Thyroid gland (tissue), 4 donors: Measurements from ENCODE around the gene C11orf71. TPM values are rescaled to one million over a fixed set of nuclear protein-coding genes. Genes with fewer than 3 reads are reported as not detected.

ENCODE experiments used
- DNase-seq, 2 donors: peaks; one replicate each; pipeline ENCODE4 v3.0.0-alpha.2; 2019
- H3K27ac ChIP-seq, 3 donors: fragments of 200-600 bp; sonication (generic); 1 replicate in 2 of 3; 2 replicates in 1 of 3; pipeline ENCODE4 v1.5.1; 2016 to 2019; ENCODE audit warnings: mild to moderate bottlenecking in 1 of 3, moderate library complexity in 1 of 3
- H3K27me3 ChIP-seq: fragments of 200-600 bp; sonication (generic); one replicate; pipeline ENCODE4 v1.5.1; 2019
- H3K36me3 ChIP-seq, 2 donors: fragments of 200-600 bp; sonication (generic); one replicate each; pipeline ENCODE4 v1.5.1; 2016 to 2019
- H3K4me1 ChIP-seq, 2 donors: fragments of 200-600 bp; sonication (generic); one replicate each; pipeline ENCODE4 v1.5.1; 2017 to 2019
- H3K4me3 ChIP-seq, 3 donors: fragments of 200-600 bp; sonication (generic); replicated peaks in 1 of 3; 1 replicate in 2 of 3; 2 replicates in 1 of 3; pipeline ENCODE4 v1.5.1; 2016; ENCODE audit warnings: mild to moderate bottlenecking in 1 of 3
- H3K9me3 ChIP-seq: fragments of 200-600 bp; sonication (generic); one replicate; pipeline ENCODE4 v1.5.1; 2017
- POLR2A ChIP-seq, 2 donors: fragments of 450-650 bp; IDR thresholded peaks; one replicate each; pipeline ENCODE4 v1.6.1; 2017; ENCODE audit warnings: antibody characterized with exemption in 2 of 2, mild to moderate bottlenecking in 2 of 2, moderate library complexity in 1 of 2
- WGBS, 2 donors: methylation state at CpG; one replicate each; pipeline ENCODE4 v1.1.5; 2017; 5-methylcytosine and 5-hydroxymethylcytosine counted together
- intact Hi-C: fragments of 100-400 bp; cut with DNase I; formaldehyde crosslinking; loops from one replicate; pipeline ENCODE4 v1.15.1; 2023
- total RNA-seq, 4 donors: library from RNA; depleted of rRNA; stranded (reverse); fragments of >200 nt; gene quantifications; one replicate each; pipeline ENCODE4 v1.2.3, GENCODE V29; 2016
- TF ChIP-seq, protein P1 (sequence below), 6 experiments: fragments of 200-600 bp in 3 of 6; fragments of 450-650 bp in 3 of 6; sonication (generic) in 3 of 6; IDR thresholded peaks; one replicate each; pipeline ENCODE4 v1.5.1; 2016 to 2019; ENCODE audit warnings: antibody characterized with exemption in 6 of 6, mild to moderate bottlenecking in 2 of 6, inconsistent platforms in 1 of 6, moderate library complexity in 1 of 6

C11orf71 gene
- total RNA-seq, 4 donors from 2014 or later: 13.6 to 19.7 (median 16.2) TPM

DNA sequence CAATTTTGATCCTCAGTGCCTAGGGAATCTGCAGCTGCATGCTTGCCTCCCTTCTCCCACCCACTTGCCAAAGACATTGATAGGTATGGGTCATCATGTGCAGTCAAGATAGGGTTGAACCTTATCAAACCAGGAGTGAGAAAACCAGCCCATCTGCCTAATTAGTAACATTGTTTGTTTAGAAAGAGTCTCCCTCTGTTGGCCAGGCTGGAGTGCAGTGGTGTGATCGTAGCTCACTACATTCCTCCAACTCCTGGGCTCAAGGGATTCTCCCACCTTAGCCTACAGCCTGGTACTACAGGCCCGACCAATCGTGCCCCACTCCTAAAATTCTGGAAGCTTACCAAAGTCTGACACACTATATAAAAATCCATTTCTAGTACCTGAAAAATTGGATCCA is 4.6 kb downstream of the C11orf71 start:
- Histone ChIP-seq H3K27me3 (no peaks in the 10 kb centered on the region), H3K9me3 (no peaks in the 10 kb centered on the region), H3K4me3 (no peak overlapping the region), H3K36me3 (no peaks in the 10 kb centered on the region), H3K4me1 (peaks cover 8 to 9% of the 10 kb centered on the region in 2 donors), H3K27ac (no peak overlapping the region)
- DNase-seq: no peak
- intact Hi-C loops: no loop called here
- TF ChIP-seq, protein P1, sequence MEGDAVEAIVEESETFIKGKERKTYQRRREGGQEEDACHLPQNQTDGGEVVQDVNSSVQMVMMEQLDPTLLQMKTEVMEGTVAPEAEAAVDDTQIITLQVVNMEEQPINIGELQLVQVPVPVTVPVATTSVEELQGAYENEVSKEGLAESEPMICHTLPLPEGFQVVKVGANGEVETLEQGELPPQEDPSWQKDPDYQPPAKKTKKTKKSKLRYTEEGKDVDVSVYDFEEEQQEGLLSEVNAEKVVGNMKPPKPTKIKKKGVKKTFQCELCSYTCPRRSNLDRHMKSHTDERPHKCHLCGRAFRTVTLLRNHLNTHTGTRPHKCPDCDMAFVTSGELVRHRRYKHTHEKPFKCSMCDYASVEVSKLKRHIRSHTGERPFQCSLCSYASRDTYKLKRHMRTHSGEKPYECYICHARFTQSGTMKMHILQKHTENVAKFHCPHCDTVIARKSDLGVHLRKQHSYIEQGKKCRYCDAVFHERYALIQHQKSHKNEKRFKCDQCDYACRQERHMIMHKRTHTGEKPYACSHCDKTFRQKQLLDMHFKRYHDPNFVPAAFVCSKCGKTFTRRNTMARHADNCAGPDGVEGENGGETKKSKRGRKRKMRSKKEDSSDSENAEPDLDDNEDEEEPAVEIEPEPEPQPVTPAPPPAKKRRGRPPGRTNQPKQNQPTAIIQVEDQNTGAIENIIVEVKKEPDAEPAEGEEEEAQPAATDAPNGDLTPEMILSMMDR (IDR thresholded peaks at IDR 0.05): no peak
- TF ChIP-seq POLR2A (IDR thresholded peaks at IDR 0.05): no peak
- WGBS, 2 donors: 58 to 59% methylated on average over 3 of the region's 3 CpGs

DNA sequence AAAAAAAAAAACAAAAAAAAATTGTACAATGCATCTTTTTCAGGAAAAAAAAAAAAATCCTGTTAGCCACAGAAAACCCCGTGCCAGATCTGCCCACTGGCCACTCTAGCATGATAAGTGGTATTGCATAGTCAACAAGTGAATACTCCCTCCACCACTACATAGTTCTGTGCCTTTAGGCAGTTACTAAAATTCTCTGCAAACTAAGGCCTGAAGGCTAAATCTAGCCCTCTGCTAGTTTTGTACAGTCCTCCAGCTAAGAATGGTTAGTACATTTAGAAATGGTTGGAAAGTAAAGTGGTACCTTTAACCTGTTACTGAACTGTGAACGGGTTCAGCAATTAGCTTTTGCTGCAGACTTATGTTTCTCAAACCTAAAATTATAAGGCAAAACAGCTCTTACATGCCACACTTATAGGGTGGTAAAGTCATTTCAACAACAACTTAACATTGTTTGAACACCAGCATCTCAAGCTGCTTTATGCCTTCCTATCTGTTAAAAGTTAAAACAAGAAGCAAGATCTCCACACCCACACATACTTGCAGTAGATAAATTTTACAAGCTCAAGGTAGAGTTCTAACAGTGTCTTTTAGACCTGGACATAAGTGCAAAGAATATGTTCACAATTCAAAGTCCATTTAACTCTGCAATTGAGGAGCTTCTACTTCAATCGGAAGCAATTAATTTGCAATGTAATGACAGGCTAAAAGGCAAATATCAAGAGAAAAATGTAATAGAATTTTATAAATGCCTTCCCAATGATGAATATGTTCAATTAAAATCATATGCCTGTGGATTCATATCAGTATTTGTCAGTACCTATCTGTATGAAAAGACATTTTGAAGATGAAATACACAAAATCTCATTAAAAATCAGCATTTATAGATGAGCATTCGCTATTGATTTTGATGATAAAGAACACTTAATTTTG is 7.3 kb downstream of the C11orf71 start:
- intact Hi-C loops: no loop called here
- Histone ChIP-seq H3K9me3 (no peaks in the 10 kb centered on the region), H3K27ac (no peak overlapping the region), H3K4me3 (no peak overlapping the region), H3K36me3 (no peaks in the 10 kb centered on the region), H3K27me3 (no peaks in the 10 kb centered on the region), H3K4me1 (no peaks in the 10 kb centered on the region)
- DNase-seq: no peak
- WGBS, 2 donors: 68 to 72% methylated on average over 4 of the region's 4 CpGs
- TF ChIP-seq, protein P1 (IDR thresholded peaks at IDR 0.05): no peak
- TF ChIP-seq POLR2A (IDR thresholded peaks at IDR 0.05): no peak

DNA sequence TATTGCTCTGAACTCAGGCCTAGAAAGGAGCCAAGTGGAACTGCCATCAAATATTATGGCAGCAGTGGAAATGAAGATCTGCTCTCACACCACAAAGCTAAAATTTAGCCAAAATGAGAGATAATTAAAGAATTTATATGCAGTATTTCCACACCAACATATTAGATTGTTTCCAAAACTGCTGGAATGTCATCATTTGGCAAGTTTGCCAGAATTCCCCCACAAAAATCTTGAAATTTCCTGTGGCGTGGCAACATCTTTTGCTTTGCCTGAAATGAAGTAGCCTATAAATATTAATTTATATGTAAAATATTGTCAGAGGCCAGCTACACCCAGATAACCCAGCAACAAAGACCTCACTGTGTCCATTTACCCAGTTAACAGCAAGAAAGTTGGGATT is 13.8 kb downstream of the C11orf71 start:
- H3K27ac ChIP-seq: no peak overlapping the region
- no peak for TF ChIP-seq POLR2A (IDR thresholded peaks at IDR 0.05)
- TF ChIP-seq, protein P1 (IDR thresholded peaks at IDR 0.05): no peak
- DNase-seq: no peak
- H3K4me3 ChIP-seq: no peak overlapping the region
- no peaks in the 10 kb centered on the region for H3K27me3 ChIP-seq
- intact Hi-C loops: no loop called here
- H3K9me3 ChIP-seq: no peaks in the 10 kb centered on the region
- H3K36me3 ChIP-seq: no peaks in the 10 kb centered on the region
- no peaks in the 10 kb centered on the region for H3K4me1 ChIP-seq
- 90 to 95% methylated on average over 1 of the region's 1 CpG for WGBS, 2 donors

DNA sequence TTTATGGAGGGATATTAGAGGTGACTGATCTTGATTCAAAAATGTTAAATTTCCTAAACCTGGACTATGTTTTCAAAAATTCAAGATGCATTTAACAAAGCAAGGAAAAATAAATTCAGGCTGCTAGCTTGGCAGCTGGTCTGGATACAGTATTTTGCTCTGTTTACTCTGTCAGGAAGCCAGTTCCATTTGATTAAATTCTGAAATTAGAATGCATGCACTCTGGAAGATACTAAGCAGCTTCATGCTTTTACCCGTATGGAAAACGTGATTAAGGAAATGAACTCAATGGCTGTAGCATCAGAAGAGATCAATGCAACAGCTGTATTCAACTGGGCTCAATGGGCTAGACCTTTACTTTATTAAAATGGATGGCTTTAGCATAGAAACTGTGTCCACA is 14.2 kb downstream of the C11orf71 start:
- no peaks in the 10 kb centered on the region for H3K27me3 ChIP-seq
- no peaks in the 10 kb centered on the region for H3K9me3 ChIP-seq
- TF ChIP-seq, protein P1 (IDR thresholded peaks at IDR 0.05): no peak
- TF ChIP-seq POLR2A (IDR thresholded peaks at IDR 0.05): no peak
- H3K4me3 ChIP-seq: no peak overlapping the region
- no peak for DNase-seq
- no peaks in the 10 kb centered on the region for H3K4me1 ChIP-seq
- intact Hi-C loops: no loop called here
- WGBS, 2 donors: 52 to 85% methylated on average over 2 of the region's 2 CpGs
- no peaks in the 10 kb centered on the region for H3K36me3 ChIP-seq
- H3K27ac ChIP-seq: no peak overlapping the region

DNA sequence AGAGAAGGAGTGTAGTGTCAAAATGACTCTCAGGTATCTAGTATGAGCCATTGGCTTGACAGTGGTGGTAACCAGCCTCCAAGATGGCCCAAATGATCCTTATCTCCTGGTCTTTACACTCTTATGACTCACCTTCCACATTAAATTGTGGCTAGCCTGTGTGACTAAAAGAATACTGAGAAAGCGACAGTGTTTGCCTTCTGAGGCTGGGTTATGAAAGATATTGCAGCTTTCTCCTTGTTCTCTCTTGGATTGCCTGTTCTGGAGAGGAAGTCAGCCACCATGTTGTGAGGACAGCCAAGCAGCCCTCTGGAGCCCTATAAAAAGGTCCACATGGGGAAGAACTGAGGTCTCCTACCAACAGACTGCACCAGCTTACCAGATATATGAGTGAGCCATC is 15.8 kb downstream of the C11orf71 start:
- no peak overlapping the region for H3K4me3 ChIP-seq
- no peak overlapping the region for H3K27ac ChIP-seq
- no peaks in the 10 kb centered on the region for H3K9me3 ChIP-seq
- H3K27me3 ChIP-seq: no peaks in the 10 kb centered on the region
- intact Hi-C loops: no loop called here
- 94% methylated on average over 1 of the region's 1 CpG for WGBS, 2 donors
- H3K4me1 ChIP-seq: no peaks in the 10 kb centered on the region
- no peak for DNase-seq
- no peaks in the 10 kb centered on the region for H3K36me3 ChIP-seq
- TF ChIP-seq, protein P1 (IDR thresholded peaks at IDR 0.05): no peak
- TF ChIP-seq POLR2A (IDR thresholded peaks at IDR 0.05): no peak
